Measurements from ENCODE around the gene GOLGA3. TPM values are rescaled to one million over a fixed set of nuclear protein-coding genes. Genes with fewer than 3 reads are reported as not detected.
"Not testable (repeated sequence)": the region's sequence is repeated elsewhere in the genome, so short reads cannot be mapped to it uniquely, and the experiment has no call there.

GOLGA3 gene
- total RNA-seq, 2 experiments from 2014 or later = 52.2 to 55.6 TPM

GRCh38 chr12:132837693-132838409 is 9.2 kb upstream of the GOLGA3 start:
- TF ChIP-seq, protein P1, sequence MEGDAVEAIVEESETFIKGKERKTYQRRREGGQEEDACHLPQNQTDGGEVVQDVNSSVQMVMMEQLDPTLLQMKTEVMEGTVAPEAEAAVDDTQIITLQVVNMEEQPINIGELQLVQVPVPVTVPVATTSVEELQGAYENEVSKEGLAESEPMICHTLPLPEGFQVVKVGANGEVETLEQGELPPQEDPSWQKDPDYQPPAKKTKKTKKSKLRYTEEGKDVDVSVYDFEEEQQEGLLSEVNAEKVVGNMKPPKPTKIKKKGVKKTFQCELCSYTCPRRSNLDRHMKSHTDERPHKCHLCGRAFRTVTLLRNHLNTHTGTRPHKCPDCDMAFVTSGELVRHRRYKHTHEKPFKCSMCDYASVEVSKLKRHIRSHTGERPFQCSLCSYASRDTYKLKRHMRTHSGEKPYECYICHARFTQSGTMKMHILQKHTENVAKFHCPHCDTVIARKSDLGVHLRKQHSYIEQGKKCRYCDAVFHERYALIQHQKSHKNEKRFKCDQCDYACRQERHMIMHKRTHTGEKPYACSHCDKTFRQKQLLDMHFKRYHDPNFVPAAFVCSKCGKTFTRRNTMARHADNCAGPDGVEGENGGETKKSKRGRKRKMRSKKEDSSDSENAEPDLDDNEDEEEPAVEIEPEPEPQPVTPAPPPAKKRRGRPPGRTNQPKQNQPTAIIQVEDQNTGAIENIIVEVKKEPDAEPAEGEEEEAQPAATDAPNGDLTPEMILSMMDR (IDR thresholded peaks at IDR 0.05) = no peak
- Mint-ChIP-seq H3K36me3 (ENCODE audit: low read depth) (peaks cover 36% of the 10 kb centered on the region), H3K4me3 (peak overlapping the region; percentile 67), H3K9me3 (no peaks in the 10 kb centered on the region), H3K27ac (peak overlapping the region; percentile 38), H3K27me3 (no peaks in the 10 kb centered on the region), H3K4me1 (ENCODE audit: low read depth) (peaks cover 44% of the 10 kb centered on the region)
- DNase-seq = no peak
- ChIA-PET POLR2A (interaction anchor here (0.6 to 1.7 kb wide), 6 partner anchors 9 to 187 kb away, joined by 3 to 6 read pairs (median 4); partner anchors contain the start of gene GOLGA3), CTCF (interaction anchor here (1.1 kb wide), 1 partner anchor 66 kb away, joined by 3 read pairs; no protein-coding TSS in a partner anchor)
- intact Hi-C loops (cut with micrococcal nuclease) = no loop called here
- ATAC-seq = no peak

GRCh38 chr12:132836795-132837331 is 8.2 kb upstream of the GOLGA3 start:
- ChIA-PET POLR2A (interaction anchor here (0.6 kb wide), 1 partner anchor 48 kb away, joined by 3 read pairs; no protein-coding TSS in a partner anchor), CTCF (interaction anchor here (0.8 kb wide), 1 partner anchor 69 kb away, joined by 3 read pairs; no protein-coding TSS in a partner anchor)
- Mint-ChIP-seq H3K4me3 (peak overlapping the region; percentile 67), H3K4me1 (ENCODE audit: low read depth) (peaks cover 44% of the 10 kb centered on the region), H3K9me3 (no peaks in the 10 kb centered on the region), H3K27ac (peak overlapping the region; percentile 72), H3K36me3 (ENCODE audit: low read depth) (peaks cover 31% of the 10 kb centered on the region), H3K27me3 (no peaks in the 10 kb centered on the region)
- ATAC-seq (no peak), DNase-seq (no peak)
- intact Hi-C loops (cut with micrococcal nuclease) = no loop called here
- TF ChIP-seq, protein P1 (IDR thresholded peaks at IDR 0.05) = no peak

GRCh38 chr12:132836230-132836629 is 7.6 kb upstream of the GOLGA3 start:
- POLR2A ChIA-PET, H3K9me3 Mint-ChIP-seq: not testable (repeated sequence)

GRCh38 chr12:132835076-132836025 is 6.7 kb upstream of the GOLGA3 start:
- H3K36me3 Mint-ChIP-seq (ENCODE audit: low read depth) = peaks cover 27% of the 10 kb centered on the region
- no peaks in the 10 kb centered on the region for H3K27me3 Mint-ChIP-seq
- DNase-seq (peak; percentile 39), ATAC-seq (no peak)
- H3K4me1 Mint-ChIP-seq (ENCODE audit: low read depth) = peaks cover 44% of the 10 kb centered on the region
- peak overlapping the region; percentile 97 for H3K27ac Mint-ChIP-seq
- H3K4me3 Mint-ChIP-seq = peak overlapping the region; percentile 56
- H3K9me3 Mint-ChIP-seq = no peaks in the 10 kb centered on the region
- POLR2A ChIA-PET = interaction anchor here (1.2 to 1.5 kb wide), 2 partner anchors 15 to 125 kb away, joined by 4 read pairs; partner anchors contain the start of gene PGAM5
- intact Hi-C loops (cut with micrococcal nuclease) = no loop called here
- TF ChIP-seq, protein P1 (IDR thresholded peaks at IDR 0.05) = no peak
- CTCF ChIA-PET = interaction anchor here (1.7 to 2.0 kb wide), 2 partner anchors 28 to 67 kb away, joined by 6 to 7 read pairs; no protein-coding TSS in a partner anchor

More at GRCh38 chr12:132836230-132836629, 7.6 kb upstream of the GOLGA3 start:
- peaks cover 27% of the 10 kb centered on the region for H3K36me3 Mint-ChIP-seq (ENCODE audit: low read depth)
- DNase-seq = peak; percentile 42
- H3K27ac Mint-ChIP-seq = peak overlapping the region; percentile 72
- peaks cover 44% of the 10 kb centered on the region for H3K4me1 Mint-ChIP-seq (ENCODE audit: low read depth)
- H3K27me3 Mint-ChIP-seq; ATAC-seq; intact Hi-C loops (cut with micrococcal nuclease); CTCF ChIA-PET: not testable (repeated sequence)
- H3K4me3 Mint-ChIP-seq = peak overlapping the region; percentile 67

- Mint-ChIP-seq H3K4me3 (peak overlapping the region; percentile 56), H3K4me1 (ENCODE audit: low read depth) (peaks cover 49% of the 10 kb centered on the region), H3K9me3 (no peaks in the 10 kb centered on the region), H3K36me3 (ENCODE audit: low read depth) (peaks cover 23% of the 10 kb centered on the region), H3K27me3 (no peaks in the 10 kb centered on the region), H3K27ac (peak overlapping the region; percentile 97)
- TF ChIP-seq, protein P1 (IDR thresholded peaks at IDR 0.05) = no peak
- CTCF ChIA-PET = interaction anchor here (1.2 to 2.0 kb wide), 4 partner anchors 27 to 72 kb away, joined by 3 to 7 read pairs (median 6); no protein-coding TSS in a partner anchor
- intact Hi-C loops (cut with micrococcal nuclease) = no loop called here
- DNase-seq (peak; percentile 70), ATAC-seq (peak; percentile 82)
- POLR2A ChIA-PET = interaction anchor here (0.7 to 1.5 kb wide), 10 partner anchors 10 to 123 kb away, joined by 3 to 5 read pairs (median 3); partner anchors contain the start of gene PGAM5
These were observed 5.6 kb upstream of the GOLGA3 start for GRCh38 chr12:132834181-132834711.

Data from activated CD8-positive, alpha-beta T cell treated with anti-CD3 and anti-CD28 coated beads for 36 hours (primary cell).